Measurements from ENCODE around the gene FHDC1.

- TF ChIP-seq CTCF (IDR thresholded peaks at IDR 0.05) (no peak), POLR2A (IDR thresholded peaks at IDR 0.05) (no peak)
Measured at GRCh38 chr4:152960082-152960481, 24.0 kb downstream of the FHDC1 start.

Measured in body of pancreas (tissue), 4 donors.